Body of pancreas (tissue), 4 donors: ENCODE data around the gene ACTR3. TPM values are rescaled to one million over a fixed set of nuclear protein-coding genes. Genes with fewer than 3 reads are reported as not detected.

ENCODE experiments used
- ATAC-seq: fragments of 150-250 bp; one replicate; pipeline ENCODE4 v1.9.1; 2016
- DNase-seq, 4 donors: peaks; one replicate each; pipeline ENCODE4 v3.0.0-alpha.2; 2019
- H3K27ac ChIP-seq, 4 donors: fragments of 200-600 bp; sonication (generic); 1 replicate in 3 of 4; 2 replicates in 1 of 4; pipeline versions ENCODE4 v1.5.1 to v1.6.1; 2016 to 2019; ENCODE audit warnings: mild to moderate bottlenecking in 1 of 4, mixed read lengths in 1 of 4, moderate library complexity in 1 of 4
- H3K27me3 ChIP-seq, 2 donors: fragments of 200-600 bp; sonication (generic); one replicate each; pipeline ENCODE4 v1.6.0; 2016; ENCODE audit warnings: mild to moderate bottlenecking in 1 of 2
- H3K36me3 ChIP-seq, 2 donors: fragments of 200-600 bp; sonication (generic); replicated peaks in 1 of 2; 2 replicates each; pipeline ENCODE4 v1.5.1; 2016; ENCODE audit warnings: low read depth in 2 of 2; ENCODE audit not compliant: insufficient read depth in 1 of 2
- H3K4me1 ChIP-seq: fragments of 200-600 bp; sonication (generic); one replicate; pipeline ENCODE4 v1.6.0; 2016
- H3K4me3 ChIP-seq, 2 donors: fragments of 200-600 bp; sonication (generic); 1 replicate in 1 of 2; 2 replicates in 1 of 2; pipeline ENCODE4 v1.5.1; 2016 to 2019
- H3K9me3 ChIP-seq, 3 donors: fragments of 200-600 bp; sonication (generic); 1 replicate in 2 of 3; 2 replicates in 1 of 3; pipeline ENCODE4 v1.5.1; 2016
- CTCF ChIP-seq, 7 experiments: fragments of 450-650 bp in 4 of 7; fragments of 200-600 bp in 3 of 7; sonication (generic) in 3 of 7; IDR thresholded peaks; one replicate each; pipeline ENCODE4 v1.5.1; 2016 to 2019; ENCODE audit warnings: antibody characterized with exemption in 7 of 7
- POLR2A ChIP-seq, 3 donors: fragments of 450-650 bp; IDR thresholded peaks; one replicate each; pipeline ENCODE4 v1.6.1; 2016; ENCODE audit warnings: antibody characterized with exemption in 3 of 3, mild to moderate bottlenecking in 2 of 3
- WGBS, 2 donors: methylation state at CpG; one replicate each; pipeline ENCODE4 v1.1.5; 2017; 5-methylcytosine and 5-hydroxymethylcytosine counted together
- intact Hi-C: fragments of 100-400 bp; cut with DNase I; formaldehyde crosslinking; loops from one replicate; pipeline ENCODE4 v1.15.1; 2023
- total RNA-seq, 2 donors: library from RNA; depleted of rRNA; stranded (reverse); fragments of >200 nt; gene quantifications; one replicate each; pipeline ENCODE4 v1.1.0, GENCODE V29; 2016

ACTR3 gene
- total RNA-seq, 2 donors from 2014 or later = 35.9 to 43.8 TPM

- H3K4me1 ChIP-seq = no peaks in the 10 kb centered on the region
Measured at GRCh38 chr2:114001152-114001551, 111.3 kb downstream of the ACTR3 start.

GRCh38 chr2:114001937-114002336, 112.0 kb downstream of the ACTR3 start:
- ATAC-seq = no peak
- peaks cover under 1% of the 10 kb centered on the region for H3K4me1 ChIP-seq
- no peaks in the 10 kb centered on the region for H3K36me3 ChIP-seq
- no peak for DNase-seq
- WGBS, 2 donors = 92 to 100% methylated on average over 2 of the region's 2 CpGs
- H3K27ac ChIP-seq = no peak overlapping the region
- H3K4me3 ChIP-seq = no peak overlapping the region
- H3K9me3 ChIP-seq = no peaks in the 10 kb centered on the region
- H3K27me3 ChIP-seq = no peaks in the 10 kb centered on the region
- TF ChIP-seq POLR2A (IDR thresholded peaks at IDR 0.05) = no peak
- TF ChIP-seq CTCF (IDR thresholded peaks at IDR 0.05) = no peak
- intact Hi-C loops = no loop called here

More at GRCh38 chr2:114001152-114001551, 111.3 kb downstream of the ACTR3 start:
- 81 to 85% methylated on average over 5 of the region's 5 CpGs for WGBS, 2 donors
- Histone ChIP-seq H3K36me3 (no peaks in the 10 kb centered on the region), H3K9me3 (no peaks in the 10 kb centered on the region), H3K27me3 (no peaks in the 10 kb centered on the region), H3K4me3 (no peak overlapping the region), H3K27ac (no peak overlapping the region)
- no peak for ATAC-seq
- intact Hi-C loops = no loop called here
- TF ChIP-seq POLR2A (IDR thresholded peaks at IDR 0.05) (no peak), CTCF (IDR thresholded peaks at IDR 0.05) (no peak)
- no peak for DNase-seq

GRCh38 chr2:114005110-114005783, 115.4 kb downstream of the ACTR3 start:
- TF ChIP-seq POLR2A (IDR thresholded peaks at IDR 0.05) (no peak), CTCF (IDR thresholded peaks at IDR 0.05) (no peak)
- 87 to 90% methylated on average over 5 of the region's 5 CpGs for WGBS, 2 donors

GRCh38 chr2:114006460-114006859, 116.6 kb downstream of the ACTR3 start:
- no peak for DNase-seq
- no peaks in the 10 kb centered on the region for H3K9me3 ChIP-seq
- H3K36me3 ChIP-seq = no peaks in the 10 kb centered on the region
- H3K27ac ChIP-seq = no peak overlapping the region
- H3K27me3 ChIP-seq = no peaks in the 10 kb centered on the region
- WGBS, 2 donors = 14 to 24% methylated on average over 3 of the region's 3 CpGs
- H3K4me3 ChIP-seq = no peak overlapping the region
- intact Hi-C loops = no loop called here
- ATAC-seq = no peak
- TF ChIP-seq POLR2A (IDR thresholded peaks at IDR 0.05) (no peak), CTCF (IDR thresholded peaks at IDR 0.05) (no peak)
- H3K4me1 ChIP-seq = peaks cover 5% of the 10 kb centered on the region

More at GRCh38 chr2:114005110-114005783, 115.4 kb downstream of the ACTR3 start:
- Histone ChIP-seq H3K4me1 (peaks cover 5% of the 10 kb centered on the region), H3K27me3 (no peaks in the 10 kb centered on the region), H3K36me3 (no peaks in the 10 kb centered on the region), H3K4me3 (no peak overlapping the region), H3K27ac (no peak overlapping the region), H3K9me3 (no peaks in the 10 kb centered on the region)
- DNase-seq (no peak), ATAC-seq (no peak)
- intact Hi-C loops = no loop called here

- DNase-seq (no peak), ATAC-seq (no peak)
- Histone ChIP-seq H3K9me3 (no peaks in the 10 kb centered on the region), H3K27ac (no peak overlapping the region), H3K4me1 (peaks cover 5% of the 10 kb centered on the region), H3K36me3 (no peaks in the 10 kb centered on the region), H3K4me3 (no peak overlapping the region), H3K27me3 (no peaks in the 10 kb centered on the region)
- TF ChIP-seq POLR2A (IDR thresholded peaks at IDR 0.05) (no peak), CTCF (IDR thresholded peaks at IDR 0.05) (no peak)
- 92 to 98% methylated on average over 3 of the region's 3 CpGs for WGBS, 2 donors
- intact Hi-C loops = no loop called here
Measured at GRCh38 chr2:114007436-114007835, 117.5 kb downstream of the ACTR3 start.
